ENCODE measurements around the gene OSCAR. TPM values are rescaled to one million over a fixed set of nuclear protein-coding genes. Genes with fewer than 3 reads are reported as not detected.

The OSCAR gene
- polyA plus RNA-seq, 1 donor from 2014 or later: 0.40 TPM

DNA sequence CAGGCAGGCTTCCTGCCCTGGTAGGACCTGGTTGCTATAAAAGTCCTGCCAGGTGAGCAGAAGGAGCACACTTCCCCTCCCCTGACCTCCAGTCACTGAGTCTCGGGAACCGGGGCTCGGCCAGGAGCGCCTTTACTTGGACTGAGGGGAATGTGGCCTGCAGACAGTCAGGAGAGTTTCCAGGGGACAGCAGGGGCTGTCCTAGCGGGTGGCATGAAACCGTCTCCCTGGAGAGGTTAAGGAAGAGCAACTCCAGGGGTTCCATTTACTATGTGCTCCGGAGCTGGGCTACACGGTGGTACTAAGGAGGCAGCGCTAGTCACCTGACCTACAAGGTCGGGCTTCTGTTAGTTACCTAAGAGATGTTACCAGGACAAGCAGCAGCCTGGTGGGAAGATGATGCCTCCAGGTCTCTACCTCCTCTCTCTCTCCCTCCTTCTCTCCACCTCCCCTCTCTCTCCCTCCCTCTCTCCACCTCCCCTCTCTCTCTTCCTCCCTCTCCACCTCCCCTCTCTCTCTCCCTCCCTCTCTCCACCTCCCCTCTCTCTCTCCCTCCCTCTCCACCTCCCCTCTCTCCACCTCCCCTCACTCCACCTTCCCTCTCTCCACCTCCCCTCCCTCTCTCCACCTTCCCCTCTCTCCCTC is 32.8 kb upstream of the OSCAR start:
- H3K36me3 Mint-ChIP-seq: no peaks in the 10 kb centered on the region
- peaks cover 7 to 13% (median 9%) of the 10 kb centered on the region in 3 donors for H3K4me1 Mint-ChIP-seq
- H3K27ac Mint-ChIP-seq: no peak overlapping the region
- H3K9me3 Mint-ChIP-seq: no peaks in the 10 kb centered on the region
- no peak overlapping the region for H3K4me3 Mint-ChIP-seq
- H3K27me3 Mint-ChIP-seq: peaks cover 2% of the 10 kb centered on the region

DNA sequence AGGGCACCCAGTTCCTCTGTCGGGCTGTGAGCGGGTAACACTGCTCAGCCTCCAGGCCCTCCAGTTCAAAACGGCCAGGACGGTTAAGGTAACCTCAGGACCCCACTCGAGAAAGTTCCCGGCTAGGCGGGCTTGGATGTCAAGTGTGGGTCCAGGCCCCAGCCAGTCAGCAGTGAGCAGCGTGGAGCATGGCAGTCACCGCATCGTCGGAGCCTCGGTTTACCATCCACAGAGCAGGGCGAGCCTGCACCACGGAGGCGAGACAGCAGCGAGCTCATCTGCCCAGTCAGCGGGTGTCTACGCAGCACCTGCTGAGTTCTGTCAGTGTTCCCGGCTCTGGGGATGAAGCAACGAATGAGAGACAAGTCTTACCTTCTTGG is 29.0 kb upstream of the OSCAR start:
- no peaks in the 10 kb centered on the region for H3K27me3 Mint-ChIP-seq
- no peaks in the 10 kb centered on the region for H3K9me3 Mint-ChIP-seq
- H3K4me3 Mint-ChIP-seq: no peak overlapping the region
- H3K36me3 Mint-ChIP-seq: peaks cover 2% of the 10 kb centered on the region
- peaks cover 0 to under 1% (median 0%) of the 10 kb centered on the region in 3 donors for H3K4me1 Mint-ChIP-seq
- H3K27ac Mint-ChIP-seq: no peak overlapping the region

DNA sequence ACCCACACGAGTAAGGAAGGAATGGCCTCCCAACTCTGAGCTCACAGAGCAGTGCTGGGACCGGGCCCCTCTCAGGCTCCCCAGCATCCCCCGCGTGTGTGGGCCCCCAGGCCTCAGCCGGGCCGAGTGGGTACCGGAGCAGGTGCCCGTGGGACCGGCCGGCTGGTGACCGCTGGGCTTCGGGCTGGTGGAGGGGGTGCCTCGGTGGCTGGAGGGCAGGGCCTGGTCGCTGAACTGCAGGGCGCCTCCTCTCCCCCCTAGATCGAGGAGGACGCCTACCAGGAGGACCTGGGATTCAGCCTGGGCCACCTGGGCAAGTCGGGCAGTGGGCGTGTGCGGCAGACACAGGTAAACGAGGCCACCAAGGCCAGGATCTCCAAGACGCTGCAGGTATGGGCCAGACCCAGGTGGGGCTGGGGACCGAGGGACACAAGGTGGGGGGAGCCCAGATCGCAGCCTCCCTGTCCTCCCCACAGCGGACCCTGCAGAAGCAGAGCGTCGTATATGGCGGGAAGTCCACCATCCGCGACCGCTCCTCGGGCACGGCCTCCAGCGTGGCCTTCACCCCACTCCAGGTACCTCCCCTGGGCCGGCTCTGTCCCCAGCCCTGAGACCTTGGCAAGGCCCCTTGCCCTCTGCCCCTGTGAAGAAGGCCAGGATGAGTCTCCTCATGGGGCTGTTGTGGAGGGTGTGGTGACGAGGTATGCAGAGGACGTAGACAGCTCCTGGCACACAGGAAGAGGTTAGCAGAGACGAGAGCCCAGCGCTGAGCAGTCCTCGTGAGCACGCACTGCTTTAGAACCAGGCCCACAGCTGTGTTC is 28.4 kb upstream of the OSCAR start:
- Mint-ChIP-seq H3K27me3 (no peaks in the 10 kb centered on the region), H3K27ac (no peak overlapping the region), H3K4me1 (no peaks in the 10 kb centered on the region), H3K9me3 (no peaks in the 10 kb centered on the region), H3K36me3 (peaks cover 2% of the 10 kb centered on the region), H3K4me3 (no peak overlapping the region)

- H3K9me3 Mint-ChIP-seq: no peaks in the 10 kb centered on the region
- H3K4me3 Mint-ChIP-seq: no peak overlapping the region
- H3K27ac Mint-ChIP-seq: no peak overlapping the region
- H3K4me1 Mint-ChIP-seq: no peaks in the 10 kb centered on the region
- H3K27me3 Mint-ChIP-seq: no peaks in the 10 kb centered on the region
- H3K36me3 Mint-ChIP-seq: peaks cover 2% of the 10 kb centered on the region
Measured at GRCh38 chr19:54128441-54128725, 27.8 kb upstream of the OSCAR start.

- Mint-ChIP-seq H3K4me3 (no peak overlapping the region), H3K27ac (no peak overlapping the region), H3K4me1 (no peaks in the 10 kb centered on the region)
Measured at GRCh38 chr19:54127688-54128440, 27.3 kb upstream of the OSCAR start.

DNA sequence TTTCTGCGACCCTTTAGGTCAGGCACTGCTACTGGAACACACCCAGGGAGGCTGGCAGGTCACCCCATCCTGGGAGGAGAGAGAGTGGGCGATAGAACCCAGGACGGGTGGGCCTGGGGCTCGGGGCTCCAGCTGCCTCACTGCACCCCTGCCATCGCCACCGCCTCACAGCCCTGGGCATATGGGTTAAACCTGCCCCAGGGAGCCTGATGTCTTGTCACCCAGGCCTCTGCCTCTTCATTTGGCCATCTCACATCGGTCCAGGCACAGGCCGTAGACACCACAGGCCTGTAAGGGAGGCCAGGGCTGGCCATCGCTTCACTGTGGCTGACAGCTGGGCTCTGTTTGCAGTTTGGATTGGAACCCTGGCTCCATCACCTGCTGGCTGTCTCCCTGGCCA is 25.1 kb upstream of the OSCAR start:
- H3K9me3 Mint-ChIP-seq: no peaks in the 10 kb centered on the region

More at GRCh38 chr19:54127688-54128440, 27.3 kb upstream of the OSCAR start:
- Mint-ChIP-seq H3K36me3 (peaks cover 2% of the 10 kb centered on the region), H3K27me3 (no peaks in the 10 kb centered on the region), H3K9me3 (no peaks in the 10 kb centered on the region)

DNA sequence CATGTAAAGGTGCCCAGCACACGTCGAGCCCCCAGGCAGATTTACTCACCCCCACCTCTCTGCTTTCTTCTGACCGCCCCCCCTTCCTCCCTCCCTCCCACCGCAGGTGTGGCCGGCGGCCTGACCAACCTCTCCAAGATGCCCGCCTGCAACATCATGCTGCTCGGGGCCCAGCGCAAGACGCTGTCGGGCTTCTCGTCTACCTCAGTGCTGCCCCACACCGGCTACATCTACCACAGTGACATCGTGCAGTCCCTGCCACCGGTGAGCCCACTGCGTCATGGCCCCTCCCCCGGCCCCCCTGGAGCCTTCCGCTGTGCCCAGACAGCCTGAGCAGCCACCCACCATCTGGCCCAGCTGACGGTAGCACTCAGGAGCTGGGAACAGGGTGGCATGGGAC is 23.8 kb upstream of the OSCAR start:
- Mint-ChIP-seq H3K4me1 (no peaks in the 10 kb centered on the region), H3K36me3 (peaks cover 5% of the 10 kb centered on the region)

More for the DNA sequence above, 25.1 kb upstream of the OSCAR start:
- Mint-ChIP-seq H3K4me1 (no peaks in the 10 kb centered on the region), H3K27ac (no peak overlapping the region), H3K36me3 (peaks cover 2% of the 10 kb centered on the region), H3K27me3 (no peaks in the 10 kb centered on the region), H3K4me3 (no peak overlapping the region)

GRCh38 chr19:54123682-54124081 is 23.1 kb upstream of the OSCAR start:
- Mint-ChIP-seq H3K27me3 (no peaks in the 10 kb centered on the region), H3K9me3 (no peaks in the 10 kb centered on the region), H3K27ac (no peak overlapping the region), H3K36me3 (peaks cover 5% of the 10 kb centered on the region), H3K4me3 (no peak overlapping the region), H3K4me1 (peaks cover 0 to 1% (median 0%) of the 10 kb centered on the region in 3 donors)

More for the DNA sequence above, 23.8 kb upstream of the OSCAR start:
- no peak overlapping the region for H3K27ac Mint-ChIP-seq
- no peaks in the 10 kb centered on the region for H3K9me3 Mint-ChIP-seq
- no peaks in the 10 kb centered on the region for H3K27me3 Mint-ChIP-seq
- no peak overlapping the region for H3K4me3 Mint-ChIP-seq

DNA sequence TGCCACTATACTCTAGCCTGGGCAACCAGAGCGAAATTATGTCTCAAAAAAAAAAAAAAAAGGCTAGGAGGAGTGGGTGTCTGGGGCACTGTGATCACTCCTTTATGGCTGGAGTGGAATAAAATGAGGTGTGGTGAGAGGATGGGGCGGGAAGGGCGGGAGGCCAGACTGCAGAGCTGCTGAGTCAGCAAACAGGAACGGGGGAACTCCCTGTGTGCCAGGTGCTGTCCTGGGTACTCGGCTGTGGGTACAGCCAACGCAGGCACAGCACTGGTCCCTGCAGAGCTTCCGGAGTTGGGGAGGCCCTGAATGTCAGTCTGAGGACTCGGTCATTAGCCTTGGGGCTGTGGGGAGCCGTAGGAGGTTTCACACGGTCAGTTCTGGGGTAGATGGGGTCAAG is 20.7 kb upstream of the OSCAR start:
- Mint-ChIP-seq H3K36me3 (peaks cover 3% of the 10 kb centered on the region), H3K27ac (no peak overlapping the region), H3K4me3 (no peak overlapping the region), H3K27me3 (no peaks in the 10 kb centered on the region), H3K4me1 (peaks cover 0 to 12% (median 5%) of the 10 kb centered on the region in 3 donors), H3K9me3 (no peaks in the 10 kb centered on the region)

- Mint-ChIP-seq H3K27me3 (peaks cover 5% of the 10 kb centered on the region), H3K4me3 (peak within 1 kb of the TSS; percentile 81 to 98 (median 94)), H3K27ac (peak within 1 kb of the TSS; percentile 80 to 99 (median 94)), H3K36me3 (peaks cover 9% of the 10 kb centered on the region), H3K4me1 (peaks cover 11 to 26% (median 19%) of the 10 kb centered on the region in 3 donors), H3K9me3 (no peaks in the 10 kb centered on the region)
Measured at GRCh38 chr19:54115109-54116063, 14.8 kb upstream of the OSCAR start, which contains the start of the genes PRPF31 and TFPT. Gene PRPF31, plus strand, starts transcription at chr19:54115754. Its CDS starts 2,525 bp downstream, at chr19:54118279. Gene TFPT, minus strand, starts transcription at chr19:54115657. Its CDS starts 388 bp downstream, at chr19:54115269.

DNA sequence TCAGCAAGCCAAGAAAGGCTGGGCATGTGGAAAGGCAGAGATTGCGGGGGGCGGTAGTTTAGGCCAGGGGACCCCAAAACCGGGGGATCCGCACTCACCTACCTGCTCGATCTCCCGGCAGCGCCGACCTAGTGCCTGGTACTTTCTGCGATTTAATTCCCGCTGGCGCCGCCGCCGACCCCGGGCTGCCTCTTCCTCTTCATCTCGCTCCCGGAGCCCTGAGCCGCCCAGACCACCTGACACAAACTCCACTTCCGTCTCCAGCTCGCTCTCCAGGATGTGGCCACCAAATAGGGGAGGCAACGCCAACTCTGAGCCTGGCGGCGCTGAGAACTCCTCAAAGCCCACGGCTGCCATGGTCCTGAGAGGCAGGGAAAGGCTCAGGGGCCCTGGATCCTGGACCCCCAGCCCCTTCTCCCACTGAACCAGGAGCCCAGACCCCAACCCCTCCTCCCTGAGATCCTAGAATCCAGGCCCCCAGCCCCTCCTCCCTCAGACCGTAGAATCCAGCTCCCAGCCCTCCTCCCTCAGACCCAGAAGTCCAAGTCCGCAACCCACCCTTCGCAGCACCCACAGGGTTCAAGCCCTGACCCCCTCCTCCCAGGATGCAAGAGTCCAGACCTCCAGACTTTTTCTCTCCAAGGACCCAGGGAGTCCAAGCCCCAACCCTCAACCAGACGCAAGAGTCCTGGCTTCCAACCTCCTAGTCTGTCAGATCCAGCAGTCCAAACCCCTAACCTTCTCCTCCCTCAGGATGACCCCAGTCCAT is 13.9 kb upstream of the OSCAR start:
- Mint-ChIP-seq H3K27ac (peak overlapping the region; percentile 80 to 99 (median 94)), H3K27me3 (peaks cover 5% of the 10 kb centered on the region), H3K9me3 (no peaks in the 10 kb centered on the region), H3K4me3 (peak overlapping the region; percentile 81 to 98 (median 94)), H3K4me1 (peaks cover 11 to 26% (median 20%) of the 10 kb centered on the region in 3 donors), H3K36me3 (peaks cover 6% of the 10 kb centered on the region)

- no peaks in the 10 kb centered on the region for H3K9me3 Mint-ChIP-seq
- H3K27me3 Mint-ChIP-seq: no peaks in the 10 kb centered on the region
- no peak overlapping the region for H3K4me3 Mint-ChIP-seq
- no peak overlapping the region for H3K27ac Mint-ChIP-seq
- H3K4me1 Mint-ChIP-seq: peaks cover 0 to 12% (median 7%) of the 10 kb centered on the region in 3 donors
- peaks cover 7% of the 10 kb centered on the region for H3K36me3 Mint-ChIP-seq
Measured at GRCh38 chr19:54109651-54110050, 9.0 kb upstream of the OSCAR start.

- Mint-ChIP-seq H3K4me3 (peak overlapping the region in 1 of 4 donors; percentile 23), H3K9me3 (no peaks in the 10 kb centered on the region), H3K27me3 (no peaks in the 10 kb centered on the region), H3K27ac (peak overlapping the region in 1 of 3 donors; percentile 35), H3K36me3 (peaks cover 7% of the 10 kb centered on the region), H3K4me1 (peaks cover 0 to 7% (median 5%) of the 10 kb centered on the region in 3 donors)
Measured at GRCh38 chr19:54108496-54108895, 7.9 kb upstream of the OSCAR start.
